Measurements from ENCODE around the gene CEP41. TPM values are rescaled to one million over a fixed set of nuclear protein-coding genes. Genes with fewer than 3 reads are reported as not detected.
A peak's percentile ranks its signal among the peaks of the same experiment; 100 is the strongest.

The CEP41 gene
- total and polyA plus RNA-seq, 2 experiments from 2014 or later = 5.5 to 17.2 TPM

DNA sequence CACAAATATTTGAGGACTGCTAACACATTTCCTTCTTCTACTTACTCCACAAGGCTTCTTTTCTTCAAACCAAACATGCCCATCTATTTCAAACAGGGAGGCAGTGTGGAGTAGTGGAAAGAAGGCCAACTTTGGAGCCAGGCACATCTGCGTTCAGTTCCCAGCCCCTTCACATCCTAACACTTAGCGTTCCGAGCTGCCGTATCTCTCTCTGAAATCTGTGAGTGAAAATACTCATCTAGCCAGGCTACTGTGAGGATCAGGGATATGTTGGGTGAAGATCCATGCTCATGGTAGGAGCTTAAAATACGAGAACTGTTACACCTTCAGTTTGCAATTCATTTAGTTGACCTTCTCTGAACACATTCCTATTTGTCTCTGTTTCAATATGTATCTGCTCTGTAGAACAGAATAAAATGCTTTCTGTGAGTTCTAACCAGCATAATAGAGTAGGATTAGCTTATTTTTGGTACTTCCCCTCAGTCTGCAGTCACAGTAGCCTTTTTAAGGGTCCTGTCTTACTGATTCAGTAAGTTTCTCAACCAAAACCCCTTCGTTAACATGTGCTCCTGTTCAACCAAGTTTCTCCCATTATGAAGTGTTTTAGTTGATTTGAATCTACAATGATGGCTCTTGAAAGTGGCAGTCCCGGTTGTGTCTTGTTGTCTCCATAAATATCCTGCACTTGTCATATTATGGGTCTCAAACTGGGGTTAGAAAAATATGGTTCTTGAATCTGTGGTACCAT is 47.8 kb upstream of the CEP41 start:
- DNase-seq (ENCODE audit: low spot score) = no peak
- 49% methylated on average over 7 of the region's 7 CpGs for WGBS (ENCODE audit: low lambda C conversion rate, missing lambda C conversion rate)
- Histone ChIP-seq H3K4me2 (peak overlapping the region; percentile 75), H3K4me1 (ENCODE audit: insufficient read depth) (peaks cover 25% of the 10 kb centered on the region), H3K27me3 (no peaks in the 10 kb centered on the region), H4K20me1 (ENCODE audit: insufficient read depth, poor library complexity, severe bottlenecking) (no peaks in the 10 kb centered on the region), H2AFZ (no peak overlapping the region), H3K9me2 (replicated peaks; ENCODE audit: insufficient read depth) (no peaks in the 10 kb centered on the region), H3K27ac (peak overlapping the region; percentile 77), H3K4me3 (no peak overlapping the region), H3K9me3 (ENCODE audit: low read depth) (no peaks in the 10 kb centered on the region), H3K36me3 (replicated peaks; ENCODE audit: insufficient read depth, low read depth) (no peaks in the 10 kb centered on the region), H3K79me2 (peaks cover 12% of the 10 kb centered on the region)
- TF ChIP-seq EZH2 (IDR thresholded peaks at IDR 0.05; ENCODE audit: borderline replicate concordance) (no peak), EZH2phosphoT487 (IDR thresholded peaks at IDR 0.05; ENCODE audit: low read depth, severe bottlenecking, unreplicated experiment) (no peak)
- TF ChIP-seq, protein P1, sequence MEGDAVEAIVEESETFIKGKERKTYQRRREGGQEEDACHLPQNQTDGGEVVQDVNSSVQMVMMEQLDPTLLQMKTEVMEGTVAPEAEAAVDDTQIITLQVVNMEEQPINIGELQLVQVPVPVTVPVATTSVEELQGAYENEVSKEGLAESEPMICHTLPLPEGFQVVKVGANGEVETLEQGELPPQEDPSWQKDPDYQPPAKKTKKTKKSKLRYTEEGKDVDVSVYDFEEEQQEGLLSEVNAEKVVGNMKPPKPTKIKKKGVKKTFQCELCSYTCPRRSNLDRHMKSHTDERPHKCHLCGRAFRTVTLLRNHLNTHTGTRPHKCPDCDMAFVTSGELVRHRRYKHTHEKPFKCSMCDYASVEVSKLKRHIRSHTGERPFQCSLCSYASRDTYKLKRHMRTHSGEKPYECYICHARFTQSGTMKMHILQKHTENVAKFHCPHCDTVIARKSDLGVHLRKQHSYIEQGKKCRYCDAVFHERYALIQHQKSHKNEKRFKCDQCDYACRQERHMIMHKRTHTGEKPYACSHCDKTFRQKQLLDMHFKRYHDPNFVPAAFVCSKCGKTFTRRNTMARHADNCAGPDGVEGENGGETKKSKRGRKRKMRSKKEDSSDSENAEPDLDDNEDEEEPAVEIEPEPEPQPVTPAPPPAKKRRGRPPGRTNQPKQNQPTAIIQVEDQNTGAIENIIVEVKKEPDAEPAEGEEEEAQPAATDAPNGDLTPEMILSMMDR (IDR thresholded peaks at IDR 0.05; ENCODE audit: poor library complexity) = no peak

DNA sequence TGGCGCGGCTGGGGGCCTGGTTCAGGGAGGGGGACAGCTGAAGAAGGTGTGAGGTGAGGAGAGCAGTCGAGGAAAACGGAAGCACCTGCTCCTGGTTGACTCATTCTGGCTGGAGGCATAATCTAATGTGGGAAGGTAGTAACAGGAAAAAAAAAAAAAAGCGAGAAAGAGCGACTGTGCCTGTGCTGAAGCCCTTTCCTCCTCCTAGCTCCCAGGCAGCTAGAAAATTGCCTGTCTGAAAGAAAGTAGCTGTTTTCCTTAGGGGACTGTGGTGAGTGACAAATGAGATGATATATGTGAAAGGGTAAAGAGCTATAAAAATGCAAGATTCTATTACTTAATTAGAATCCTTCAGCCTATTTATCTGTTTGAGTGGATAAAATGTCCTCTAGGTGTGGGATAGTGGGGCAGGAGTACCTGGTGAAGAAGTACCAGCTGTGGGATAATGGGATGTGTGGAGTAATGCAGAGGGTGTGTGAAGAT is 46.2 kb upstream of the CEP41 start:
- TF ChIP-seq EZH2 (IDR thresholded peaks at IDR 0.05; ENCODE audit: borderline replicate concordance) (no peak), EZH2phosphoT487 (IDR thresholded peaks at IDR 0.05; ENCODE audit: low read depth, severe bottlenecking, unreplicated experiment) (no peak)
- TF ChIP-seq, protein P1 (IDR thresholded peaks at IDR 0.05; ENCODE audit: poor library complexity) = no peak
- Histone ChIP-seq H3K27me3 (no peaks in the 10 kb centered on the region), H3K4me2 (peak overlapping the region; percentile 76), H3K9me2 (replicated peaks; ENCODE audit: insufficient read depth) (no peaks in the 10 kb centered on the region), H3K9me3 (ENCODE audit: low read depth) (no peaks in the 10 kb centered on the region), H3K4me1 (ENCODE audit: insufficient read depth) (peaks cover 25% of the 10 kb centered on the region), H2AFZ (peak overlapping the region; percentile 55), H3K4me3 (no peak overlapping the region), H4K20me1 (ENCODE audit: insufficient read depth, poor library complexity, severe bottlenecking) (no peaks in the 10 kb centered on the region), H3K79me2 (no peaks in the 10 kb centered on the region), H3K27ac (peak overlapping the region; percentile 58), H3K36me3 (replicated peaks; ENCODE audit: insufficient read depth, low read depth) (no peaks in the 10 kb centered on the region)
- 33% methylated on average over 5 of the region's 6 CpGs for WGBS (ENCODE audit: low lambda C conversion rate, missing lambda C conversion rate)
- no peak for DNase-seq (ENCODE audit: low spot score)

DNA sequence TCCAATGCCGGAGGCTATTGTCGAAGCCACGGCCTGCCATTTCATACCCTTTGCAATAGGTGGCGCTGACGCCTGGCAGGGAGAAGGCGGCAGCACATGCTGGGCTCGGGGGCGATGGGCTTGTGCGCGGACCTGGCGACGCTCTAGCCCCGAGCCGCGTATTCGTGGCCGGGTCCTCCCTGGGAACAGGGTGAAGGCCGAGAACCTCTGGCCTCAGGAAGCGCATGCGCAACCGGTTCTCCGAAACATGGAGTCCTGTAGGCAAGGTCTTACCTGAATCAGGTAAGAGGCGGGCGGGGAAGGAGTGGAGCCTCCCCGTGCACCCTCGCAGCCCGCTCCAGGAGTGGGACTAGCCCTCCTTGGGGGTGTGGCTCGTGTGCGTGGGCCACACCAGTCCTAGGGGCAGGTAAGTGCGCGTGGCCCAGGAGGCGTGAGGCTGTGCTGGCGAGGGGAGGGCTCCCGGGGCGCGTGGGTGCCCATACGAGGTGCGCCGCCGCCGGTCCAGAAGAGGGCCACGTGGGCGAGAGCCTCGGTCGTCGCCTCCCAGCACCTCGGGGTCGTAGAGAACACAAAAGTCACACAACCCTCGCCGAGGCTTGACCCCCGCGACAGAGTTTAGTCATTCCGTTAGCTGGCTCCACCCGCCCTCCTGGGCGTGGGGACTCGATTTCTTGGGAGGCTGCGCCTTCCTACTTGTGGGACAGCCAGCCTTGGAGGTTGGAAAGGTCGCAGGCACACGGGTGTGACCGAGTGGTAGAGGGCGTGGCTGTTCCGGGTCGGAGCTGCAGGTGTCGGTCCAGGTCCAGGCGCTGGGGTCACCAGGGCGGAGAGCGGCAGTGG is 45.5 kb upstream of the CEP41 start:
- DNase-seq (ENCODE audit: low spot score) = peak; percentile 74
- peak overlapping the region; percentile 58 for H3K27ac ChIP-seq
- peak overlapping the region; percentile 55 for H2AFZ ChIP-seq

More for the DNA sequence above, 45.5 kb upstream of the CEP41 start:
- TF ChIP-seq, protein P1 (IDR thresholded peaks at IDR 0.05; ENCODE audit: poor library complexity) = peak; percentile 53
- no peak for TF ChIP-seq EZH2phosphoT487 (IDR thresholded peaks at IDR 0.05; ENCODE audit: low read depth, severe bottlenecking, unreplicated experiment)
- no peak for TF ChIP-seq EZH2 (IDR thresholded peaks at IDR 0.05; ENCODE audit: borderline replicate concordance)
- peaks cover 25% of the 10 kb centered on the region for H3K4me1 ChIP-seq (ENCODE audit: insufficient read depth)
- no peaks in the 10 kb centered on the region for H3K79me2 ChIP-seq
- 46% methylated on average over 61 of the region's 67 CpGs for WGBS (ENCODE audit: low lambda C conversion rate, missing lambda C conversion rate)
- H3K27me3 ChIP-seq = no peaks in the 10 kb centered on the region
- peak overlapping the region; percentile 76 for H3K4me2 ChIP-seq
- no peaks in the 10 kb centered on the region for H4K20me1 ChIP-seq (ENCODE audit: insufficient read depth, poor library complexity, severe bottlenecking)
- no peak overlapping the region for H3K4me3 ChIP-seq
- H3K9me2 ChIP-seq (replicated peaks; ENCODE audit: insufficient read depth) = no peaks in the 10 kb centered on the region
- no peaks in the 10 kb centered on the region for H3K9me3 ChIP-seq (ENCODE audit: low read depth)
- H3K36me3 ChIP-seq (replicated peaks; ENCODE audit: insufficient read depth, low read depth) = no peaks in the 10 kb centered on the region

Data from hepatocyte (in vitro differentiated cells).